Type B pancreatic cell (in vitro differentiated cells): ENCODE data around the gene SPATS1. TPM values are rescaled to one million over a fixed set of nuclear protein-coding genes. Genes with fewer than 3 reads are reported as not detected.

ENCODE experiments used
- DNase-seq: peaks from one replicate; pipeline ENCODE4 v3.0.0; 2021; ENCODE audit warnings: mixed read lengths; ENCODE audit not compliant: unreplicated experiment; ENCODE audit errors: extremely low spot score
- H3K27ac Mint-ChIP-seq: 2 replicates; pipeline ENCODE4 v1.8.0; 2021; ENCODE audit warnings: mild to moderate bottlenecking, mixed read lengths
- H3K27me3 Mint-ChIP-seq: 2 replicates; pipeline ENCODE4 v1.8.0; 2021; ENCODE audit warnings: mixed read lengths
- H3K36me3 Mint-ChIP-seq: 2 replicates; pipeline ENCODE4 v1.8.0; 2021; ENCODE audit warnings: mixed read lengths
- H3K4me1 Mint-ChIP-seq: one replicate; pipeline ENCODE4 v1.8.0; 2021; ENCODE audit warnings: mixed read lengths; ENCODE audit not compliant: unreplicated experiment
- H3K4me3 Mint-ChIP-seq: 2 replicates; pipeline ENCODE4 v1.8.0; 2021; ENCODE audit warnings: mild to moderate bottlenecking, mixed read lengths
- H3K9me3 Mint-ChIP-seq: 2 replicates; pipeline ENCODE4 v1.8.0; 2021; ENCODE audit warnings: mixed read lengths
- CTCF ChIP-seq: fragments of 200-600 bp; sonication (generic); conservative IDR thresholded peaks from 2 replicates; pipeline ENCODE4 v1.5.0; 2021; ENCODE audit warnings: antibody characterized with exemption, mild to moderate bottlenecking
- total RNA-seq: library from RNA; stranded (reverse); gene quantifications from 2 replicates; pipeline ENCODE4 v1.2.1, GENCODE V29; 2021; ENCODE audit warnings: low replicate concordance

SPATS1 gene
- total RNA-seq, 1 donor from 2014 or later, result not detected

GRCh38 chr6:44387346-44388134 is 45.1 kb downstream of the SPATS1 start, which contains the start of gene CDC5L:
Gene CDC5L, plus strand, starts transcription at chr6:44387706. Its CDS starts 118 bp downstream, at chr6:44387824.
- peaks cover 22% of the 10 kb centered on the region for H3K4me1 Mint-ChIP-seq
- H3K4me3 Mint-ChIP-seq, result peak within 1 kb of the TSS; percentile 98
- DNase-seq, result peak; percentile 95
- no peaks in the 10 kb centered on the region for H3K9me3 Mint-ChIP-seq
- H3K27me3 Mint-ChIP-seq, result peaks cover 4% of the 10 kb centered on the region
- H3K36me3 Mint-ChIP-seq, result peaks cover 9% of the 10 kb centered on the region
- no peak for TF ChIP-seq CTCF
- H3K27ac Mint-ChIP-seq, result peak within 1 kb of the TSS; percentile 99

- Mint-ChIP-seq H3K4me3 (peak overlapping the region; percentile 98), H3K9me3 (no peaks in the 10 kb centered on the region), H3K27ac (peak overlapping the region; percentile 99), H3K4me1 (peaks cover 22% of the 10 kb centered on the region), H3K36me3 (peaks cover 9% of the 10 kb centered on the region), H3K27me3 (peaks cover 4% of the 10 kb centered on the region)
- no peak for DNase-seq
- no peak for TF ChIP-seq CTCF
Observed at GRCh38 chr6:44388135-44388487, 45.7 kb downstream of the SPATS1 start.

- Mint-ChIP-seq H3K36me3 (peaks cover 12% of the 10 kb centered on the region), H3K4me1 (peaks cover 22% of the 10 kb centered on the region), H3K4me3 (peak overlapping the region; percentile 98), H3K9me3 (no peaks in the 10 kb centered on the region), H3K27ac (peak overlapping the region; percentile 99), H3K27me3 (peaks cover 4% of the 10 kb centered on the region)
- no peak for DNase-seq
- TF ChIP-seq CTCF, result no peak
Observed at GRCh38 chr6:44388887-44389286, 46.4 kb downstream of the SPATS1 start.

- peak overlapping the region; percentile 98 for H3K4me3 Mint-ChIP-seq
- no peak for DNase-seq
Observed at GRCh38 chr6:44390158-44390683, 47.8 kb downstream of the SPATS1 start.

More at GRCh38 chr6:44390158-44390683, 47.8 kb downstream of the SPATS1 start:
- peaks cover 21% of the 10 kb centered on the region for H3K36me3 Mint-ChIP-seq
- peak overlapping the region; percentile 32 for H3K27ac Mint-ChIP-seq
- TF ChIP-seq CTCF, result no peak
- peaks cover 4% of the 10 kb centered on the region for H3K27me3 Mint-ChIP-seq
- H3K9me3 Mint-ChIP-seq, result no peaks in the 10 kb centered on the region
- peaks cover 22% of the 10 kb centered on the region for H3K4me1 Mint-ChIP-seq

Other genes starting within 250 kb of the SPATS1 start
- gene MRPL14, start 215.2 kb upstream of the SPATS1 start, total RNA-seq, result 45.5 and 53.7 TPM in 2 replicates
- 45.5 and 57.5 TPM in 2 replicates for gene TMEM63B, start 215.1 kb upstream of the SPATS1 start, total RNA-seq
- gene CAPN11, start 183.8 kb upstream of the SPATS1 start, total RNA-seq, result not detected in 2 replicates
- gene MYMX, start 125.7 kb upstream of the SPATS1 start, total RNA-seq, result 0.53 and 0.59 TPM in 2 replicates
- gene SLC29A1, start 119.1 kb upstream of the SPATS1 start, total RNA-seq, result 33.6 and 50.9 TPM in 2 replicates
- gene HSP90AB1, start 95.5 kb upstream of the SPATS1 start, total RNA-seq, result 880 and 1,082 TPM in 2 replicates
- gene SLC35B2, start 85.1 kb upstream of the SPATS1 start, total RNA-seq, result 39.6 and 46.1 TPM in 2 replicates
- gene NFKBIE, start 77.1 kb upstream of the SPATS1 start, total RNA-seq, result 9.2 and 10.7 TPM in 2 replicates
- gene TMEM151B, start 72.2 kb upstream of the SPATS1 start, total RNA-seq, result 0.52 and 3.2 TPM in 2 replicates
- gene AARS2, start 29.3 kb upstream of the SPATS1 start, total RNA-seq, result 34.3 and 37.3 TPM in 2 replicates
- 23.3 and 28.7 TPM in 2 replicates for gene CDC5L, start 45.1 kb downstream of the SPATS1 start, total RNA-seq